Panc1 (cell line): ENCODE results near the gene UHRF2. TPM values are rescaled to one million over a fixed set of nuclear protein-coding genes. Genes with fewer than 3 reads are reported as not detected.

Source experiments
- ATAC-seq: fragments of 200-7000 bp; cut with Tn5 transposase; 2 replicates; pipeline ENCODE4 v1.9.1; 2020; ENCODE audit warnings: mild to moderate bottlenecking, moderate library complexity
- BruUV-seq: library from RNA; stranded (reverse); fragments of 400-500 nt; replicated peaks from 2 replicates; lab custom pipeline; 2021; lab: Mats Ljungman, UMichigan
- CTCF ChIA-PET: fragments of 300-600 bp; sonication (Branson Sonifier 250); formaldehyde crosslinking; loops from one replicate; lab custom pipeline; 2022; ENCODE audit warnings: antibody characterized with exemption; lab: Charles Lee
- POLR2A ChIA-PET: fragments of 300-600 bp; sonication (Branson Sonifier 250); formaldehyde crosslinking; loops from one replicate; lab custom pipeline; 2022; ENCODE audit warnings: antibody characterized with exemption; lab: Charles Lee
- DNase-seq: peaks from one replicate; pipeline ENCODE4 v3.0.0-alpha.2; 2010; ENCODE audit warnings: low read depth, low spot score
- H3K27ac ChIP-seq: 2 replicates; pipeline ENCODE4 v1.5.1; 2011; ENCODE audit warnings: mild to moderate bottlenecking, low read length, inconsistent platforms
- H3K27me3 ChIP-seq: fragments of 200-500 bp; sonication (Bioruptor generic); 2 replicates; pipeline ENCODE4 v1.6.0; 2014; ENCODE audit warnings: low read length, inconsistent platforms; ENCODE audit not compliant: control insufficient read depth, insufficient read depth
- H3K36me3 ChIP-seq: fragments of 200-500 bp; sonication (Bioruptor generic); 2 replicates; pipeline ENCODE4 v1.5.1; 2014; ENCODE audit warnings: inconsistent platforms, mild to moderate bottlenecking, low read length, moderate library complexity; ENCODE audit not compliant: control insufficient read depth, insufficient read depth
- H3K4me1 ChIP-seq: 2 replicates; pipeline ENCODE4 v1.5.1; 2011; ENCODE audit warnings: inconsistent platforms, mild to moderate bottlenecking, low read length, moderate library complexity; ENCODE audit not compliant: control insufficient read depth, insufficient read depth
- H3K4me3 ChIP-seq, 2 experiments: 2 replicates each; pipeline ENCODE4 v1.5.1; 2011 to 2012; ENCODE audit warnings: low read depth in 2 of 2, low read length in 2 of 2, mild to moderate bottlenecking in 2 of 2, inconsistent platforms in 1 of 2, moderate library complexity in 1 of 2
- H3K9me3 ChIP-seq: fragments of 200-500 bp; sonication (Bioruptor generic); 2 replicates; pipeline ENCODE4 v1.5.1; 2014; ENCODE audit warnings: low read depth, mild to moderate bottlenecking, inconsistent platforms, low read length, moderate library complexity; ENCODE audit not compliant: control insufficient read depth, insufficient read depth
- POLR2AphosphoS5 ChIP-seq: IDR thresholded peaks from 2 replicates; pipeline ENCODE4 v1.6.1; 2012; ENCODE audit warnings: mild to moderate bottlenecking, low read depth, low read length, moderate library complexity
- SIN3A ChIP-seq: IDR thresholded peaks from 2 replicates; pipeline ENCODE4 v1.6.1; 2012; ENCODE audit warnings: low read depth, mild to moderate bottlenecking, low read length, moderate library complexity, borderline replicate concordance; ENCODE audit not compliant: insufficient read depth
- TCF7L2 ChIP-seq: IDR thresholded peaks from 2 replicates; pipeline ENCODE4 v1.6.1; 2011; ENCODE audit warnings: mild to moderate bottlenecking, low read depth, low read length, inconsistent platforms
- in situ Hi-C: cut with HindIII; loops from 2 replicates; pipeline ENCODE4 v1.10.0; 2016; ENCODE audit warnings: low sequenced_read_pairs, low pct_unique_long_range_greater_than_20kb
- intact Hi-C: fragments of 100-400 bp; cut with micrococcal nuclease; formaldehyde crosslinking; loops from one replicate; pipeline ENCODE4 v1.10.0; 2022; ENCODE audit not compliant: unreplicated experiment
- total RNA-seq: library from RNA; stranded (reverse); gene quantifications from one replicate; pipeline ENCODE4 v1.2.1, GENCODE V29; 2021; ENCODE audit not compliant: unreplicated experiment
- TF ChIP-seq, protein P1 (sequence below): fragments of 450-650 bp; IDR thresholded peaks from 2 replicates; pipeline ENCODE4 v1.5.1; 2017; ENCODE audit warnings: mild to moderate bottlenecking
- TF ChIP-seq, protein P2 (sequence below), 2 experiments: IDR thresholded peaks; 2 replicates each; pipeline ENCODE4 v1.6.1; 2011 to 2012; ENCODE audit warnings: low read depth in 2 of 2, control low read depth in 1 of 2, low read length in 1 of 2, mild to moderate bottlenecking in 1 of 2, moderate library complexity in 1 of 2; ENCODE audit not compliant: insufficient read depth in 1 of 2

UHRF2 gene
- total RNA-seq, 1 experiment from 2014 or later, result 17.2 TPM

DNA sequence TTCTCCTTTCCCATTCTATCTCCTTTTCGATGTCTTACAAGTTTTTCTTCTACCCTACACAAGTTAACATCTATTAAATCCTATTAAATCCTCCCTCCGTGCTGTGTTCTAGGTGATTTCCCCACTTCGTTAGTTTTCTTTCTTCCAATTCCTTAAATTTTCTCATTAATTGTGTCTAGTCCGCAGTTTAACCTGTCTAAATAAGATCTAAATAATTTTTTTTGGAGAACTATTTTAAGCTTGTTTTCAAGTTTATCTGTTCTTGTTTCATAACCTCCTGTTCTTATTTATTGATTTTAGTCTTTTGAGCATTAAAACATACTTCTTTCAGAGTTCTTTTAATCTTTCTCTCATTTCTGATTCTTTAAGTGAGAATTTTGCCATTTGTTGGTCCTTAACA, 109.3 kb downstream of the UHRF2 start:
- Histone ChIP-seq H3K9me3 (no peaks in the 10 kb centered on the region), H3K4me1 (no peaks in the 10 kb centered on the region), H3K36me3 (no peaks in the 10 kb centered on the region), H3K27me3 (no peaks in the 10 kb centered on the region), H3K27ac (no peak overlapping the region), H3K4me3 (no peak overlapping the region)
- POLR2A ChIA-PET, result no interaction called here
- DNase-seq, result no peak
- CTCF ChIA-PET, result no interaction called here
- no TSS peak for BruUV-seq
- TF ChIP-seq SIN3A (no peak), POLR2AphosphoS5 (no peak), TCF7L2 (no peak)
- TF ChIP-seq, protein P1, sequence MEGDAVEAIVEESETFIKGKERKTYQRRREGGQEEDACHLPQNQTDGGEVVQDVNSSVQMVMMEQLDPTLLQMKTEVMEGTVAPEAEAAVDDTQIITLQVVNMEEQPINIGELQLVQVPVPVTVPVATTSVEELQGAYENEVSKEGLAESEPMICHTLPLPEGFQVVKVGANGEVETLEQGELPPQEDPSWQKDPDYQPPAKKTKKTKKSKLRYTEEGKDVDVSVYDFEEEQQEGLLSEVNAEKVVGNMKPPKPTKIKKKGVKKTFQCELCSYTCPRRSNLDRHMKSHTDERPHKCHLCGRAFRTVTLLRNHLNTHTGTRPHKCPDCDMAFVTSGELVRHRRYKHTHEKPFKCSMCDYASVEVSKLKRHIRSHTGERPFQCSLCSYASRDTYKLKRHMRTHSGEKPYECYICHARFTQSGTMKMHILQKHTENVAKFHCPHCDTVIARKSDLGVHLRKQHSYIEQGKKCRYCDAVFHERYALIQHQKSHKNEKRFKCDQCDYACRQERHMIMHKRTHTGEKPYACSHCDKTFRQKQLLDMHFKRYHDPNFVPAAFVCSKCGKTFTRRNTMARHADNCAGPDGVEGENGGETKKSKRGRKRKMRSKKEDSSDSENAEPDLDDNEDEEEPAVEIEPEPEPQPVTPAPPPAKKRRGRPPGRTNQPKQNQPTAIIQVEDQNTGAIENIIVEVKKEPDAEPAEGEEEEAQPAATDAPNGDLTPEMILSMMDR, result no peak
- TF ChIP-seq, protein P2, sequence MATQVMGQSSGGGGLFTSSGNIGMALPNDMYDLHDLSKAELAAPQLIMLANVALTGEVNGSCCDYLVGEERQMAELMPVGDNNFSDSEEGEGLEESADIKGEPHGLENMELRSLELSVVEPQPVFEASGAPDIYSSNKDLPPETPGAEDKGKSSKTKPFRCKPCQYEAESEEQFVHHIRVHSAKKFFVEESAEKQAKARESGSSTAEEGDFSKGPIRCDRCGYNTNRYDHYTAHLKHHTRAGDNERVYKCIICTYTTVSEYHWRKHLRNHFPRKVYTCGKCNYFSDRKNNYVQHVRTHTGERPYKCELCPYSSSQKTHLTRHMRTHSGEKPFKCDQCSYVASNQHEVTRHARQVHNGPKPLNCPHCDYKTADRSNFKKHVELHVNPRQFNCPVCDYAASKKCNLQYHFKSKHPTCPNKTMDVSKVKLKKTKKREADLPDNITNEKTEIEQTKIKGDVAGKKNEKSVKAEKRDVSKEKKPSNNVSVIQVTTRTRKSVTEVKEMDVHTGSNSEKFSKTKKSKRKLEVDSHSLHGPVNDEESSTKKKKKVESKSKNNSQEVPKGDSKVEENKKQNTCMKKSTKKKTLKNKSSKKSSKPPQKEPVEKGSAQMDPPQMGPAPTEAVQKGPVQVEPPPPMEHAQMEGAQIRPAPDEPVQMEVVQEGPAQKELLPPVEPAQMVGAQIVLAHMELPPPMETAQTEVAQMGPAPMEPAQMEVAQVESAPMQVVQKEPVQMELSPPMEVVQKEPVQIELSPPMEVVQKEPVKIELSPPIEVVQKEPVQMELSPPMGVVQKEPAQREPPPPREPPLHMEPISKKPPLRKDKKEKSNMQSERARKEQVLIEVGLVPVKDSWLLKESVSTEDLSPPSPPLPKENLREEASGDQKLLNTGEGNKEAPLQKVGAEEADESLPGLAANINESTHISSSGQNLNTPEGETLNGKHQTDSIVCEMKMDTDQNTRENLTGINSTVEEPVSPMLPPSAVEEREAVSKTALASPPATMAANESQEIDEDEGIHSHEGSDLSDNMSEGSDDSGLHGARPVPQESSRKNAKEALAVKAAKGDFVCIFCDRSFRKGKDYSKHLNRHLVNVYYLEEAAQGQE (IDR thresholded peaks at IDR 0.05; ENCODE audit: insufficient read depth in 1 of 2, low read depth in 2 of 2, low read length in 1 of 2), result no peak
- in situ Hi-C loops, result no loop called here
- no peak for ATAC-seq
- intact Hi-C loops, result no loop called here

DNA sequence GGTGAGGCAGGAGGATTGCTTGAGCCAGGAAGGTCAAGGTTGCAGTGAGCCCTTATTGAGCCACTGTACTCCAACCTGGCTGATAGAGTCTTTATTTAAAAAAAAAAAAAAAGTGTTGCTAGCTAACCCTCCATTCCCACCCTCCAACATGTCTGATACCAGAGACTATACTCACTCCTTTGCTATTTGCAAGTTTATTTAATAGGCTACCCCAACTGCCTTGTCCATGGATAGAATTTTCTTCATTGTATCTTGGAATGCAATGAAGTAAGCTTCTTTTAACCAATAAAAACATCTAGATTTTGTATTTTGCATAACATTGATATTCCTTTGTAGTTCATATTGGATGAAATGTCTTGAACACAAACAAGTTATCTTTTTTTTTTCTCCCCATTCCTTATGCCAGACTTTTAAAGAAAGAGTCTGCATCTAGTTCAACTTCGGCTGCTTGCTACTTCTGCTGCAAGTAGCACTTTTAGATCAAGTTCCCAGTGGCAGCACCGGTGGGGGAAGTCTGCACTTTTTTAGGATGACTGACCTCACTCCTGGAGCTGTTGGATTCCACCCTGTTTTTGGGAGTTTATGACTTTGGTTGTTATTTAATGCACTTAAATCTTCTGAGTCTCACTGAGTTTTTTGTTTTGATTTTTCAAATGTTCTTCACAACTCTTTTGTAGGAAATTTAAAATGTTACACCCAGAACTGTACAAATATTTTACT, 112.5 kb downstream of the UHRF2 start:
- H3K9me3 ChIP-seq, result no peaks in the 10 kb centered on the region
- ChIA-PET CTCF (no interaction called here), POLR2A (no interaction called here)
- no peaks in the 10 kb centered on the region for H3K4me1 ChIP-seq
- H3K27me3 ChIP-seq, result no peaks in the 10 kb centered on the region
- H3K36me3 ChIP-seq, result no peaks in the 10 kb centered on the region
- no peak overlapping the region for H3K4me3 ChIP-seq
- BruUV-seq, result no TSS peak
- intact Hi-C loops (no loop called here), in situ Hi-C loops (no loop called here)
- DNase-seq (no peak), ATAC-seq (no peak)
- no peak overlapping the region for H3K27ac ChIP-seq
- TF ChIP-seq TCF7L2 (no peak), POLR2AphosphoS5 (no peak), SIN3A (no peak)
- TF ChIP-seq, protein P1, result no peak
- TF ChIP-seq, protein P2 (IDR thresholded peaks at IDR 0.05; ENCODE audit: insufficient read depth in 1 of 2, low read depth in 2 of 2, low read length in 1 of 2), result no peak
